Adrenal gland (tissue), 12 donors: Measurements from ENCODE around the gene DMWD. TPM values are rescaled to one million over a fixed set of nuclear protein-coding genes. Genes with fewer than 3 reads are reported as not detected.

Experiments
- DNase-seq, 7 donors: peaks; one replicate each; pipeline ENCODE4 v3.0.0-alpha.2; 2019 to 2020
- H3K27ac ChIP-seq, 5 donors: fragments of 200-600 bp; sonication (generic) in 4 of 5; 1 replicate in 3 of 5; 2 replicates in 2 of 5; pipeline versions ENCODE4 v1.5.1 to v1.8.0; 2016 to 2020; ENCODE audit warnings: mild to moderate bottlenecking in 1 of 5
- H3K27me3 ChIP-seq: fragments of 200-600 bp; 2 replicates; pipeline ENCODE4 v1.8.0; 2021
- H3K36me3 ChIP-seq, 2 donors: fragments of 200-600 bp; replicated peaks in 1 of 2; 1 replicate in 1 of 2; 2 replicates in 1 of 2; pipeline versions ENCODE4 v1.5.1 to v1.8.0; 2018 to 2022
- H3K4me1 ChIP-seq, 2 donors: fragments of 200-600 bp; replicated peaks in 1 of 2; 1 replicate in 1 of 2; 2 replicates in 1 of 2; pipeline versions ENCODE4 v1.5.1 to v1.8.0; 2018 to 2021
- H3K4me3 ChIP-seq, 4 donors: fragments of 200-600 bp; sonication (generic) in 3 of 4; one replicate each; pipeline ENCODE4 v1.5.1; 2016 to 2018
- H3K9me3 ChIP-seq, 3 donors: fragments of 200-600 bp; sonication (generic) in 1 of 3; replicated peaks in 1 of 3; 1 replicate in 2 of 3; 2 replicates in 1 of 3; pipeline versions ENCODE4 v1.5.1 to v1.8.0; 2016 to 2021
- POLR2A ChIP-seq, 2 donors: fragments of 450-650 bp; IDR thresholded peaks; one replicate each; pipeline ENCODE4 v1.6.1; 2017; ENCODE audit warnings: antibody characterized with exemption in 2 of 2, mild to moderate bottlenecking in 2 of 2, moderate library complexity in 1 of 2
- WGBS, 4 donors: extraction: QIAGEN DNeasy Blood & Tissue Kit in 2 of 4; methylation state at CpG; one replicate each; pipeline versions ENCODE4 v1.1.5 to v1.1.7; 2013 to 2017; 5-methylcytosine and 5-hydroxymethylcytosine counted together
- intact Hi-C, 2 donors: fragments of 100-400 bp; cut with DNase I; formaldehyde crosslinking; loops; one replicate each; pipeline versions ENCODE4 v1.14.1 to v1.15.0; 2022 to 2023
- polyA plus RNA-seq, 3 donors: library from polyadenylated mRNA; stranded (reverse); fragments of 200-250 nt in 2 of 3; fragments of 350-450 nt in 1 of 3; fragmentation: Illumina TruSeq in 1 of 3; extraction: RNeasy Lipid Tissue Mini Kit (QIAGEN cat#74804) in 1 of 3; gene quantifications; one replicate each; pipeline ENCODE4 v1.2.3, GENCODE V29; 2013 to 2014
- total RNA-seq, 9 donors: library from RNA; depleted of rRNA in 4 of 9; stranded (reverse); fragments of >200 nt in 4 of 9; fragments of 120-200 nt in 1 of 9; fragmentation: NEBNext Ultra II Directional in 1 of 9; extraction: Animal tissue kit (Norgen Biotek cat#: 25700) in 1 of 9; gene quantifications; one replicate each; pipeline versions ENCODE4 v1.1.0 to v1.2.4, GENCODE V29; 2013 to 2023
- TF ChIP-seq, protein P1 (sequence below), 6 experiments: fragments of 450-650 bp in 4 of 6; fragments of 200-600 bp in 2 of 6; sonication (generic) in 1 of 6; IDR thresholded peaks; 1 replicate in 5 of 6; 2 replicates in 1 of 6; pipeline versions ENCODE4 v1.5.1 to v1.8.0; 2016 to 2021; ENCODE audit warnings: antibody characterized with exemption in 6 of 6, mild to moderate bottlenecking in 2 of 6, moderate library complexity in 1 of 6
- donor health status: healthy with polysubstance abuse.
- donor health status: Bipolar disorder and iron deficiency.
- donor health status: DM: yes; HTN: yes; CAD: no.
- donor health status: DM: no; HTN: no; CAD: no.
- donor health status: DM: no; HTN: no; CAD: no.
- donor health status: DM: yes; HTN: yes; CAD: no.

Gene DMWD
- total and polyA plus RNA-seq, 12 donors, result 13.2 to 91.5 (median 34.0) TPM

DNA sequence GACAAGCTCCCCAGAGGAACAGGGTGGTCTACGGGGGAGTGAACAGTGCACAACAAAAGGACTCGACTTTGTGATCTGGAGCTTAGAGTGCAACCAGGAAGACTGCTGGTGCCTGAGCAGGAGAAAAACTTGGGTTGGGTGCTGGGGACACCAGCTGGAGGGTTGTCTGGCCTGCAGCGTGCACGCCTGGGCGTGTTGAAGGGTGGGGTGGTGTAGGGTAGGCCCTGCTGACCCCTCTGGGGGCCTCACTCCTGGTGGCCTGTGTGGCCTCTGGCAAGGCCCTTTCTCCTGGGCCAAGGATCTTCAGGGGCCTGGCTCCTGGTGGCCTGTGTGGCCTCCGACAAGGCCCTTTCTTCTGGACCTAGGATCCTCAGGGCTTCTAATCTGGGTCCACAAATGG, 27.1 kb upstream of the DMWD start:
- no peak overlapping the region for H3K27ac ChIP-seq
- no peak for DNase-seq
- no peak overlapping the region for H3K4me3 ChIP-seq
- intact Hi-C loops, result loop anchor here in 1 of 2 donors (5.0 kb wide), 1 partner anchor 63 kb away; no protein-coding TSS in a partner anchor
- H3K36me3 ChIP-seq, result peaks cover 0 to 19% of the 10 kb centered on the region in 2 donors
- no peaks in the 10 kb centered on the region for H3K9me3 ChIP-seq
- no peaks in the 10 kb centered on the region for H3K27me3 ChIP-seq
- WGBS, 4 donors, result 89 to 100% (median 93%) methylated on average over 4 to 6 of the region's 6 CpGs
- no peak for TF ChIP-seq POLR2A (IDR thresholded peaks at IDR 0.05)
- TF ChIP-seq, protein P1, sequence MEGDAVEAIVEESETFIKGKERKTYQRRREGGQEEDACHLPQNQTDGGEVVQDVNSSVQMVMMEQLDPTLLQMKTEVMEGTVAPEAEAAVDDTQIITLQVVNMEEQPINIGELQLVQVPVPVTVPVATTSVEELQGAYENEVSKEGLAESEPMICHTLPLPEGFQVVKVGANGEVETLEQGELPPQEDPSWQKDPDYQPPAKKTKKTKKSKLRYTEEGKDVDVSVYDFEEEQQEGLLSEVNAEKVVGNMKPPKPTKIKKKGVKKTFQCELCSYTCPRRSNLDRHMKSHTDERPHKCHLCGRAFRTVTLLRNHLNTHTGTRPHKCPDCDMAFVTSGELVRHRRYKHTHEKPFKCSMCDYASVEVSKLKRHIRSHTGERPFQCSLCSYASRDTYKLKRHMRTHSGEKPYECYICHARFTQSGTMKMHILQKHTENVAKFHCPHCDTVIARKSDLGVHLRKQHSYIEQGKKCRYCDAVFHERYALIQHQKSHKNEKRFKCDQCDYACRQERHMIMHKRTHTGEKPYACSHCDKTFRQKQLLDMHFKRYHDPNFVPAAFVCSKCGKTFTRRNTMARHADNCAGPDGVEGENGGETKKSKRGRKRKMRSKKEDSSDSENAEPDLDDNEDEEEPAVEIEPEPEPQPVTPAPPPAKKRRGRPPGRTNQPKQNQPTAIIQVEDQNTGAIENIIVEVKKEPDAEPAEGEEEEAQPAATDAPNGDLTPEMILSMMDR (IDR thresholded peaks at IDR 0.05), result no peak
- peaks cover 5 to 6% of the 10 kb centered on the region in 2 donors for H3K4me1 ChIP-seq

DNA sequence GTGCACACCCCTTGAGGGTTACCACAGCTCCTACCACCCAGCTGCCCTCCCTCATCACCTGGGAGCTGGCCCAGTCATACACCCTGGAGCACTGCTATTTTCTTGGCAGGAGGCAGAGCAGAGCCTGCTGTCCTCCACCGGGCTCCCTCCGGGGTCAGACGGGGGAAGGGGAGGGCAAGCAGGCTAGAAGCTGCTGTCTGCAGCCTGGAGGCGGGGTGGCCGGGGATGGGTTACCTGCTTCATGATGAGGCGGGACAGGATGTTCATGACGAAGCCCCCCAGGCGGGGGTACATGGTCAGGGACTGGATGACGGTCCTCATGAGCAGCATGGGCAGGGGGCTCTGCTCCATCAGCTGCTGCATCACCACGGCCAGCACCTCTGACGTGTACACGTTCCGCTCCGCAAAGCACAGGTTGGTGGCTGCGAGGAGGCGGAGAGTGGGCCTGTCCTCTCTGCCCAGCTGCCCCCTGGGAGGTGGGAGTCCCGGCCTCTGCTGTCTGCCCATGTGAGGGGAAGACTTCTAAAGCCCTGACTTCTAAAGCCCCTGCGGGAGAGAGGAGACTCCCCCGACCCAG, 25.2 kb upstream of the DMWD start:
- intact Hi-C loops, result loop anchor here in 1 of 2 donors (5.0 kb wide), 1 partner anchor 64 kb away; no protein-coding TSS in a partner anchor
- no peak for TF ChIP-seq POLR2A (IDR thresholded peaks at IDR 0.05)
- TF ChIP-seq, protein P1 (IDR thresholded peaks at IDR 0.05), result no peak
- Histone ChIP-seq H3K4me3 (no peak overlapping the region), H3K9me3 (no peaks in the 10 kb centered on the region), H3K27ac (no peak overlapping the region), H3K27me3 (no peaks in the 10 kb centered on the region), H3K36me3 (peaks cover 0 to 9% of the 10 kb centered on the region in 2 donors), H3K4me1 (no peaks in the 10 kb centered on the region)
- DNase-seq, result peak in 2 of 7 donors; percentile 29 to 34
- 74 to 89% (median 81%) methylated on average over 10 to 19 of the region's 19 CpGs for WGBS, 4 donors

DNA sequence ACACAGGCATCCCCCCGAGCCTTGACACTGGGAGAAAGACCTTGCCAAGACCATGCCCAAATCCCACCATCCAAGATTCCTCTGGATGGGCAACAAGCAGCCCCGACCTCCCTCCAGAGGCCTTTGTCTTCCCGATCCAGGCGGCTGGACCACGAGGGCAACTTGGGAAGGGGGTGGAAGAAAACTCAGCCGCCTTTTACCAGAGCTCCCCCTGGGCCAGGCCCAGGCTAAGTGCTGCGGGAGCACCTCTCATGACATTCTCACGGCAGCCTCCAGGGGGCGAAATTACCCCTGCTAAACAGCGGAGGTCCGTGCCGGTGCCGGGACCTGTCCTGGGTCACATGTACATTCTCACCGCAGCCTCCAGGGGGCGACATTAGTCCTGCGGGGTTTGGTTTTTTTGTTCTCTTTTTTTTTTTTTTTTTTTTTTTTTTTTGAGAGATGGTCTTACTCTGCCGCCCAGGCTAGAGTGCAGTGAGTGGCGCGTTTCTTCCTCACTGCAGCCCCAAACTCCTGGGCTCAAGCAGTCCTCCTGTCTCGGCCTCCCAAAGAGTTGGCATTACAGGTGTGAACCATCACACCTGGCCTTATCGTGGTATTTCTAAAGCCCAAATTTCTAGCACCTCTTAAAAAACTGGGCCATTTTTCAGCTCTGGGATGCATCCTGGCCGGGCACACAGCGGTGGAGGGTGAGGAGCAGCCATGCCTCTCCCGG, 24.5 kb upstream of the DMWD start:
- no peak overlapping the region for H3K27ac ChIP-seq
- WGBS, 4 donors, result 15 to 21% (median 19%) methylated on average over 20 to 24 of the region's 24 CpGs

More for the DNA sequence above, 24.5 kb upstream of the DMWD start:
- Histone ChIP-seq H3K4me3 (no peak overlapping the region), H3K36me3 (peaks cover 0 to 5% of the 10 kb centered on the region in 2 donors), H3K4me1 (no peaks in the 10 kb centered on the region), H3K9me3 (no peaks in the 10 kb centered on the region), H3K27me3 (no peaks in the 10 kb centered on the region)
- peak; percentile 93 to 97 (median 96) for DNase-seq
- intact Hi-C loops, result loop anchor here in 1 of 2 donors (5.0 kb wide), 1 partner anchor 65 kb away; no protein-coding TSS in a partner anchor
- no peak for TF ChIP-seq POLR2A (IDR thresholded peaks at IDR 0.05)
- TF ChIP-seq, protein P1 (IDR thresholded peaks at IDR 0.05), result peak; percentile 94 to 99 (median 98)
